Measurements from ENCODE around the gene BLVRB.

The BLVRB gene

DNA sequence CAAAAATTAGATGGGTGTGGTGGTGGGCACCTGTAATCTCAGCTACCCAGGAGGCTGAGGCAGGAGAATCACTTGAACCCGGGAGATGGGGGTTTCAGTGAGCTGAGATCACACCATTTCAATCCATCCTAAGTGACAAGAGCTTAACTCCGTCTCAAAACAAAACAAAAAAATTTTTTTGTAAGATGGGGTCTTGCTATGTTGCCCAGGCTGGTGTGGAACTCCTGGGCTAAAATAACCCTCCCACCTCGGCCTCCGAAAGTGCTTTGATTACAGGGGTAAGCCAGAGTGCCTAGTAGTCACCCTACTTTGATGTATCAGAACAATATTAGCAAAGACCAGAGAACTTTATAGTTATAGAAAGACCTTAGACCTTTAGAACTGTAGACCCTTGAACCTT is 9.2 kb upstream of the BLVRB start:
- no peak overlapping the region for H2AFZ ChIP-seq (ENCODE audit: low read length)
- whole genome bisulfite sequencing, 2 donors (ENCODE audit: extremely low coverage in 2 of 2, insufficient read length in 2 of 2, insufficient replicate concordance in 1 of 2) = no CpG with 5 or more reads among the region's 4 CpGs
- no peak overlapping the region for H2BK5ac ChIP-seq (ENCODE audit: low read length)

DNA sequence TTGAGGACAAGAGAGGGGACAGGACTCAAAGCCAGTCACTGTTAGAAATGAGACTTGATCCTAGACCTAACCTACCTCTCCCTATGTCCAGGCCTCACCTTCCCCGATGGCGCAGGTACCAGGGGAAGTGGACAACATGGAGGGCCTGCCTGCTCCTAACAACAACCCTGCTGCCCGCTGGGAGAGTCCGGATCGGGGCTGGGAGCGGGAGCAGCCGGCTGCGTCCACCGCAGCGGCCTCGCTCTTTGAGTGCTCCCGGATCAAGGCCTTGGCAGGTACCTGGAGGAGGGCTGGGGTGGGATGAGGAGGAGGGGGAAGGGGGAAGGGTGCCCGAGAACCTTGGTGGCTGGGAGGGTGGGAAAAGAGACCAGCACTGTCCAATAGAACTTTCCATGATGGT is 7.0 kb upstream of the BLVRB start:
- H3K36me3 ChIP-seq (replicated peaks in 1 of 2; ENCODE audit: control insufficient read depth in 2 of 2, insufficient read depth in 2 of 2, low read length in 2 of 2) = no peaks in the 10 kb centered on the region
- peak overlapping the region; percentile 44 for H3K9ac ChIP-seq (ENCODE audit: low read depth, low read length, poor library complexity)
- no peak overlapping the region for H3K14ac ChIP-seq (ENCODE audit: low read length)
- H3K4me2 ChIP-seq (ENCODE audit: insufficient read depth, low read length, poor library complexity, severe bottlenecking) = no peak overlapping the region
- no peaks in the 10 kb centered on the region for H3K79me1 ChIP-seq (ENCODE audit: low read depth, low read length)
- no peak overlapping the region for H3K18ac ChIP-seq (ENCODE audit: low read length)
- peaks cover 2 to 20% (median 12%) of the 10 kb centered on the region in 3 experiments for H3K27me3 ChIP-seq (ENCODE audit: control insufficient read depth in 3 of 3, insufficient read depth in 3 of 3, low read depth in 1 of 3, low read length in 3 of 3)
- WGBS, 2 donors (ENCODE audit: extremely low coverage in 2 of 2, insufficient read length in 2 of 2, insufficient replicate concordance in 1 of 2) = no CpG with 5 or more reads among the region's 13 CpGs
- H4K91ac ChIP-seq (ENCODE audit: low read depth, low read length, poor library complexity) = no peak overlapping the region
- H2AK5ac ChIP-seq (ENCODE audit: low read depth, low read length) = no peak overlapping the region
- no peak overlapping the region for H3K23ac ChIP-seq (ENCODE audit: low read depth, low read length, poor library complexity)
- H2BK15ac ChIP-seq (ENCODE audit: low read length) = no peak overlapping the region
- H4K8ac ChIP-seq (ENCODE audit: low read depth, low read length) = no peak overlapping the region
- no peak overlapping the region for H3K27ac ChIP-seq (replicated peaks; ENCODE audit: low read length)
- H2BK12ac ChIP-seq (ENCODE audit: low read length) = peak overlapping the region; percentile 58
- H2BK120ac ChIP-seq (ENCODE audit: low read depth, low read length) = no peak overlapping the region
- H3K4me3 ChIP-seq (ENCODE audit: low read length in 2 of 2) = no peak overlapping the region
- H3K4ac ChIP-seq (ENCODE audit: low read length) = no peak overlapping the region
- H2BK5ac ChIP-seq (ENCODE audit: low read length) = no peak overlapping the region
- H2AFZ ChIP-seq (ENCODE audit: low read length) = no peak overlapping the region
- no peaks in the 10 kb centered on the region for H3K4me1 ChIP-seq (ENCODE audit: control insufficient read depth in 2 of 2, insufficient read depth in 1 of 2, low read depth in 1 of 2, low read length in 2 of 2)
- DNase-seq (ENCODE audit: low spot score) = no peak
- no peaks in the 10 kb centered on the region for H3K9me3 ChIP-seq (replicated peaks in 1 of 2; ENCODE audit: control insufficient read depth in 2 of 2, insufficient read depth in 1 of 2, low read depth in 1 of 2, low read length in 2 of 2)

More for the DNA sequence above, 9.2 kb upstream of the BLVRB start:
- H2AK5ac ChIP-seq (ENCODE audit: low read depth, low read length) = no peak overlapping the region
- no peak overlapping the region for H3K4me2 ChIP-seq (ENCODE audit: insufficient read depth, low read length, poor library complexity, severe bottlenecking)
- H4K8ac ChIP-seq (ENCODE audit: low read depth, low read length) = no peak overlapping the region
- H4K91ac ChIP-seq (ENCODE audit: low read depth, low read length, poor library complexity) = no peak overlapping the region
- H3K36me3 ChIP-seq (replicated peaks in 1 of 2; ENCODE audit: control insufficient read depth in 2 of 2, insufficient read depth in 2 of 2, low read length in 2 of 2) = no peaks in the 10 kb centered on the region
- H3K79me1 ChIP-seq (ENCODE audit: low read depth, low read length) = no peaks in the 10 kb centered on the region
- no peak overlapping the region for H2BK120ac ChIP-seq (ENCODE audit: low read depth, low read length)
- H3K4me3 ChIP-seq (ENCODE audit: low read length in 2 of 2) = no peak overlapping the region
- H3K9me3 ChIP-seq (replicated peaks in 1 of 2; ENCODE audit: control insufficient read depth in 2 of 2, insufficient read depth in 1 of 2, low read depth in 1 of 2, low read length in 2 of 2) = no peaks in the 10 kb centered on the region
- no peaks in the 10 kb centered on the region for H3K27me3 ChIP-seq (ENCODE audit: control insufficient read depth in 3 of 3, insufficient read depth in 3 of 3, low read depth in 1 of 3, low read length in 3 of 3)
- H2BK15ac ChIP-seq (ENCODE audit: low read length) = no peak overlapping the region
- H3K18ac ChIP-seq (ENCODE audit: low read length) = no peak overlapping the region
- H3K9ac ChIP-seq (ENCODE audit: low read depth, low read length, poor library complexity) = no peak overlapping the region
- DNase-seq (ENCODE audit: low spot score) = no peak
- no peak overlapping the region for H3K14ac ChIP-seq (ENCODE audit: low read length)
- H2BK12ac ChIP-seq (ENCODE audit: low read length) = no peak overlapping the region
- no peak overlapping the region for H3K23ac ChIP-seq (ENCODE audit: low read depth, low read length, poor library complexity)
- no peak overlapping the region for H3K27ac ChIP-seq (replicated peaks; ENCODE audit: low read length)
- H3K4ac ChIP-seq (ENCODE audit: low read length) = no peak overlapping the region
- no peaks in the 10 kb centered on the region for H3K4me1 ChIP-seq (ENCODE audit: control insufficient read depth in 2 of 2, insufficient read depth in 1 of 2, low read depth in 1 of 2, low read length in 2 of 2)

DNA sequence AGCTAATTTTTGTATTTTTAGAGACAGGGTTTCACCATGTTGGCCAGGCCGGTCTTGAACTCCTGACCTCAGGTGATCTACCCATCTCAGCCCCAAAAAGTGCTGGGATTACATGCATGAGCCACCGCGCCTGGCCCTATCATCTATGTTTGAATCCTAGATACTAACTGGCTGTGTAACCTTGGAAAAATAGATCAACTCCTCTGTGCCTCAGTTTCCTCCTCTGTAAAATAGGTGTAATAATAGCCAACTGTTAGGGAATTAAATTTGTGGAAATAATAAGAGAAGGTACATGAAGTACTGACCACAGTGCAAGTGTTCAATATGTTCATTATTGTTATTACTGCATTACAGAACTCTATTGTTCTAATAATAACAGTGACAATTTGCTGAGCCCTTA is 5.6 kb upstream of the BLVRB start:
- no peak overlapping the region for H3K14ac ChIP-seq (ENCODE audit: low read length)
- H2AFZ ChIP-seq (ENCODE audit: low read length) = no peak overlapping the region
- H2AK5ac ChIP-seq (ENCODE audit: low read depth, low read length) = no peak overlapping the region
- H3K27me3 ChIP-seq (ENCODE audit: control insufficient read depth in 3 of 3, insufficient read depth in 3 of 3, low read depth in 1 of 3, low read length in 3 of 3) = peaks cover 14 to 32% (median 26%) of the 10 kb centered on the region in 3 experiments
- no peak overlapping the region for H3K23ac ChIP-seq (ENCODE audit: low read depth, low read length, poor library complexity)
- H2BK120ac ChIP-seq (ENCODE audit: low read depth, low read length) = no peak overlapping the region
- H3K36me3 ChIP-seq (replicated peaks in 1 of 2; ENCODE audit: control insufficient read depth in 2 of 2, insufficient read depth in 2 of 2, low read length in 2 of 2) = no peaks in the 10 kb centered on the region
- no peak overlapping the region for H4K8ac ChIP-seq (ENCODE audit: low read depth, low read length)
- H3K9me3 ChIP-seq (replicated peaks in 1 of 2; ENCODE audit: control insufficient read depth in 2 of 2, insufficient read depth in 1 of 2, low read depth in 1 of 2, low read length in 2 of 2) = peaks cover 0 to 7% of the 10 kb centered on the region in 2 donors
- H2BK12ac ChIP-seq (ENCODE audit: low read length) = no peak overlapping the region
- H2BK15ac ChIP-seq (ENCODE audit: low read length) = no peak overlapping the region
- H3K18ac ChIP-seq (ENCODE audit: low read length) = no peak overlapping the region
- H4K91ac ChIP-seq (ENCODE audit: low read depth, low read length, poor library complexity) = no peak overlapping the region
- H3K4me2 ChIP-seq (ENCODE audit: insufficient read depth, low read length, poor library complexity, severe bottlenecking) = no peak overlapping the region
- no peak for DNase-seq (ENCODE audit: low spot score)
- H3K4me1 ChIP-seq (ENCODE audit: control insufficient read depth in 2 of 2, insufficient read depth in 1 of 2, low read depth in 1 of 2, low read length in 2 of 2) = peaks cover 7% of the 10 kb centered on the region in 2 donors
- WGBS, 2 donors (ENCODE audit: extremely low coverage in 2 of 2, insufficient read length in 2 of 2, insufficient replicate concordance in 1 of 2) = no CpG with 5 or more reads among the region's 3 CpGs
- H3K4ac ChIP-seq (ENCODE audit: low read length) = no peak overlapping the region
- H3K27ac ChIP-seq (replicated peaks; ENCODE audit: low read length) = no peak overlapping the region
- no peak overlapping the region for H3K9ac ChIP-seq (ENCODE audit: low read depth, low read length, poor library complexity)
- no peak overlapping the region for H2BK5ac ChIP-seq (ENCODE audit: low read length)
- no peak overlapping the region for H3K4me3 ChIP-seq (ENCODE audit: low read length in 2 of 2)
- H3K79me1 ChIP-seq (ENCODE audit: low read depth, low read length) = no peaks in the 10 kb centered on the region

DNA sequence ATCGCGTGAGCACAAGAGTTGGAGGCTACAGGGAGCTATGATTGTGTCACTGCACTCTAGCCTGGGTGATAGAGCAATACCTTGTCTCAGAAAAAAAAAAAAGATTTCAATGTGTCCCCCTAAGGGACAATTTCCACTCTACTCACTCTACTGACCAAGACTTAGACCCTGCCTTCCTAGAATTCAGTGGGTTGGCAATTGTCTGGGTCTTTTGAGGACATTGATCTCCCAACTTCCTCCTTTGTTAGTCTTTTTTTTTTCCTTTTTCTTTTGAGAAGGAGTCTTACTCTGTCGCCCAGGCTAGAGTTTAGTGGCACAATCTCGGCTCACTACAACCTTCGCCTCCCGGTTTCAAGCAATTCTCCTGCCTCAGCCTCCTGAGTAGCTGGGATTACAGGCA is 3.5 kb upstream of the BLVRB start:
- WGBS, 2 donors (ENCODE audit: extremely low coverage in 2 of 2, insufficient read length in 2 of 2, insufficient replicate concordance in 1 of 2) = no CpG with 5 or more reads among the region's 6 CpGs
- peaks cover 0 to 7% of the 10 kb centered on the region in 2 donors for H3K9me3 ChIP-seq (replicated peaks in 1 of 2; ENCODE audit: control insufficient read depth in 2 of 2, insufficient read depth in 1 of 2, low read depth in 1 of 2, low read length in 2 of 2)
- H4K91ac ChIP-seq (ENCODE audit: low read depth, low read length, poor library complexity) = no peak overlapping the region
- DNase-seq (ENCODE audit: low spot score) = no peak
- no peak overlapping the region for H3K14ac ChIP-seq (ENCODE audit: low read length)
- no peak overlapping the region for H3K4me3 ChIP-seq (ENCODE audit: low read length in 2 of 2)
- H2AK5ac ChIP-seq (ENCODE audit: low read depth, low read length) = no peak overlapping the region
- no peak overlapping the region for H3K27ac ChIP-seq (replicated peaks; ENCODE audit: low read length)
- no peak overlapping the region for H2BK15ac ChIP-seq (ENCODE audit: low read length)
- H2BK5ac ChIP-seq (ENCODE audit: low read length) = no peak overlapping the region
- no peak overlapping the region for H4K8ac ChIP-seq (ENCODE audit: low read depth, low read length)
- H3K27me3 ChIP-seq (ENCODE audit: control insufficient read depth in 3 of 3, insufficient read depth in 3 of 3, low read depth in 1 of 3, low read length in 3 of 3) = peaks cover 14 to 34% (median 33%) of the 10 kb centered on the region in 3 experiments
- no peaks in the 10 kb centered on the region for H3K79me1 ChIP-seq (ENCODE audit: low read depth, low read length)
- H3K23ac ChIP-seq (ENCODE audit: low read depth, low read length, poor library complexity) = no peak overlapping the region
- H3K4me2 ChIP-seq (ENCODE audit: insufficient read depth, low read length, poor library complexity, severe bottlenecking) = no peak overlapping the region
- no peak overlapping the region for H3K9ac ChIP-seq (ENCODE audit: low read depth, low read length, poor library complexity)
- no peak overlapping the region for H3K18ac ChIP-seq (ENCODE audit: low read length)
- no peak overlapping the region for H3K4ac ChIP-seq (ENCODE audit: low read length)
- no peaks in the 10 kb centered on the region for H3K36me3 ChIP-seq (replicated peaks in 1 of 2; ENCODE audit: control insufficient read depth in 2 of 2, insufficient read depth in 2 of 2, low read length in 2 of 2)
- H2BK12ac ChIP-seq (ENCODE audit: low read length) = no peak overlapping the region
- peaks cover 13 to 15% of the 10 kb centered on the region in 2 donors for H3K4me1 ChIP-seq (ENCODE audit: control insufficient read depth in 2 of 2, insufficient read depth in 1 of 2, low read depth in 1 of 2, low read length in 2 of 2)
- H2AFZ ChIP-seq (ENCODE audit: low read length) = no peak overlapping the region
- H2BK120ac ChIP-seq (ENCODE audit: low read depth, low read length) = no peak overlapping the region

Measured in neuronal stem cell (in vitro differentiated cells).